Mesothelial cell of epicardium (in vitro differentiated cells): ENCODE measurements around the gene CDS1. TPM values are rescaled to one million over a fixed set of nuclear protein-coding genes. Genes with fewer than 3 reads are reported as not detected.

Source experiments
- DNase-seq, 2 experiments: peaks; one replicate each; pipeline ENCODE4 v3.0.0; 2021; ENCODE audit warnings: low spot score in 2 of 2; ENCODE audit not compliant: unreplicated experiment in 2 of 2
- H3K27ac Mint-ChIP-seq: 2 replicates; pipeline ENCODE4 v1.8.0; 2021; ENCODE audit warnings: mixed read lengths
- H3K27me3 Mint-ChIP-seq: 2 replicates; pipeline ENCODE4 v1.8.0; 2021; ENCODE audit warnings: low read depth, mixed read lengths
- H3K36me3 Mint-ChIP-seq: 2 replicates; pipeline ENCODE4 v1.8.0; 2021; ENCODE audit warnings: mixed read lengths
- H3K4me1 Mint-ChIP-seq: 2 replicates; pipeline ENCODE4 v1.8.0; 2021; ENCODE audit warnings: mixed read lengths
- H3K4me3 Mint-ChIP-seq: 2 replicates; pipeline ENCODE4 v1.8.0; 2021; ENCODE audit warnings: mild to moderate bottlenecking, moderate library complexity, mixed read lengths
- H3K9me3 Mint-ChIP-seq: 2 replicates; pipeline ENCODE4 v1.8.0; 2021; ENCODE audit warnings: mixed read lengths
- total RNA-seq: library from RNA; stranded (reverse); gene quantifications from 3 replicates; pipeline ENCODE4 v1.2.1, GENCODE V29; 2021
- TF ChIP-seq, protein P1 (sequence below): fragments of 200-600 bp; sonication (generic); IDR thresholded peaks from one replicate; pipeline ENCODE4 v1.5.0; 2021; ENCODE audit warnings: antibody characterized with exemption; ENCODE audit not compliant: unreplicated experiment

The CDS1 gene
- total RNA-seq, 1 donor from 2014 or later: 18.7 TPM

DNA sequence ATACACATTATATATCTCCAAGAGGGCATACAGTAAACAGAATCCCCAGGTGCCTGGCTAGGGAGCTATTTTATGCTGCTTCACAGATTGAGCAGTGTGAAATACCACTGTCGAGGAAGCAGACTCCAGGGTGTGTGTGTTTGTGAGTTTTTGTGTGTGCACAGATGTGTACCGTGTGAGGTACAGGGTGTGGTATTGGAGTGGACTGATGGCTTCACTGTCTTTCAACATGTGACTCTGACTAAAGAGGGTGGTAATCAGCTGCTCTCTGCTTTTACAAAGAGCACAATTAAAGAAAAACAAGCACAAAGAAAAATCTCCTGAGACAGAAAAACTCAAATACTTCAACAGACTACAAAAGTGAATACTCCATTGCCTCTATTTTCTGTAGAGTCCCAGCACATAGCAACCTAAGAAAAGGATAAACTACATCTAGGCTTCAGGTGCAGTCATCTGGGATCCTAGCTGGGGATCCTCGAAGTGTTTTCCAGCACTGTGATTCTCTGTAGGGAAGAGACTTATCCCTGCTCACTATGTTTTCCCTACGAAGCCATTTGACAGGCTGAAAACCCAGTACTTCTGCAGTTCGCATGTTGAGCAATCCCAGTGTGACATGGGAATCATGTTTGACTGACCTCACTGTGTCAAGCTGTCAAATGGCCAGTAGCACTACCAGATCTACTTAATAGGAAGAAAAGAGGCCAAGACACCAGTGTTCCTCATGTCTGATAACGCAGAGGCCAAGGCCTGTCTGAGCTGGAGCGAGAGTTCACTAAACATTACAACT, 100.3 kb downstream of the CDS1 start:
- TF ChIP-seq, protein P1, sequence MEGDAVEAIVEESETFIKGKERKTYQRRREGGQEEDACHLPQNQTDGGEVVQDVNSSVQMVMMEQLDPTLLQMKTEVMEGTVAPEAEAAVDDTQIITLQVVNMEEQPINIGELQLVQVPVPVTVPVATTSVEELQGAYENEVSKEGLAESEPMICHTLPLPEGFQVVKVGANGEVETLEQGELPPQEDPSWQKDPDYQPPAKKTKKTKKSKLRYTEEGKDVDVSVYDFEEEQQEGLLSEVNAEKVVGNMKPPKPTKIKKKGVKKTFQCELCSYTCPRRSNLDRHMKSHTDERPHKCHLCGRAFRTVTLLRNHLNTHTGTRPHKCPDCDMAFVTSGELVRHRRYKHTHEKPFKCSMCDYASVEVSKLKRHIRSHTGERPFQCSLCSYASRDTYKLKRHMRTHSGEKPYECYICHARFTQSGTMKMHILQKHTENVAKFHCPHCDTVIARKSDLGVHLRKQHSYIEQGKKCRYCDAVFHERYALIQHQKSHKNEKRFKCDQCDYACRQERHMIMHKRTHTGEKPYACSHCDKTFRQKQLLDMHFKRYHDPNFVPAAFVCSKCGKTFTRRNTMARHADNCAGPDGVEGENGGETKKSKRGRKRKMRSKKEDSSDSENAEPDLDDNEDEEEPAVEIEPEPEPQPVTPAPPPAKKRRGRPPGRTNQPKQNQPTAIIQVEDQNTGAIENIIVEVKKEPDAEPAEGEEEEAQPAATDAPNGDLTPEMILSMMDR: no peak
- Mint-ChIP-seq H3K4me1 (peaks cover 9% of the 10 kb centered on the region), H3K27me3 (no peaks in the 10 kb centered on the region), H3K27ac (no peak overlapping the region), H3K9me3 (no peaks in the 10 kb centered on the region), H3K36me3 (peaks cover 38% of the 10 kb centered on the region), H3K4me3 (no peak overlapping the region)
- no peak for DNase-seq

DNA sequence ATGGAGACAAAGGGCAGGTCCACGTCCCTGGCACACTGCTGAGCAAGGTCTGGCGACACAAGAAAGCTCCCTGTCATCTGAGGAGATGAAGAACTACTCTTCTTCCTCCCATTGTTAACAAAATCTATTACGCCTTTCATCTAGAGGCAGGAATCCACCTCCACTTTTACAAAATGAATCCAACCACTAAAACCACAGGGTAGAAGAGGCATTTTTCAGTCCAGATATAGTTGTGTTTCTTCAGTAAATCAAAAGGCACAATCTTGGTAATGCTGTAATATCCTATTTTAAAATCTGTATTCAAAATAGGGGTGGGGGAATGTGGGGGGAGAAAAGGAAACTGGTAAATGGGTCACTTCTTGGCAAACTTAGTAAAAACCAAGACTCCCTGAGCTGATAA, 101.4 kb downstream of the CDS1 start:
- H3K36me3 Mint-ChIP-seq: peaks cover 42% of the 10 kb centered on the region
- TF ChIP-seq, protein P1: no peak

DNA sequence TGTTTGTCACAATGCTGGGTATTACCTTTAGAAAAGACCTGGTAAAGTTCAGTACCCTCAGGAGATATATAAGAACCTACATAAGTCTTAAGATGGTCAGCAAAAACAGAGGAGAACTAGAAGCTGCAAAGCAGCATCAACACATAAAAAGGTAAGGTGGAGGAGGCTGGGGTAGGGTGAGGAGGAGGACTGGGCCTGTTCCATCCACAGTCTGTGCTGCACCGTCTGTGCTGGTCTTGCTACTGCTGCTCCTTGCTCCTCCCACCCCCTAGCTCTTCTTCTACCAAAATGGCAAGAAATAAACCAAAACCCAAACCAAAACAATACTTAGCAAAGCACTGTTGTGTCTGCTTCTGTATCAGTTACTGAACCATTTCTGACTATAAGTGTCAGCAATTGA, 102.2 kb downstream of the CDS1 start:
- no peak for DNase-seq
- Mint-ChIP-seq H3K27me3 (no peaks in the 10 kb centered on the region), H3K27ac (no peak overlapping the region), H3K9me3 (no peaks in the 10 kb centered on the region), H3K4me1 (peaks cover 9% of the 10 kb centered on the region), H3K36me3 (peaks cover 43% of the 10 kb centered on the region), H3K4me3 (no peak overlapping the region)
- TF ChIP-seq, protein P1: no peak

More for the DNA sequence above, 101.4 kb downstream of the CDS1 start:
- H3K27ac Mint-ChIP-seq: no peak overlapping the region
- no peaks in the 10 kb centered on the region for H3K9me3 Mint-ChIP-seq
- no peaks in the 10 kb centered on the region for H3K27me3 Mint-ChIP-seq
- H3K4me1 Mint-ChIP-seq: peaks cover 9% of the 10 kb centered on the region
- H3K4me3 Mint-ChIP-seq: no peak overlapping the region
- DNase-seq: no peak

DNA sequence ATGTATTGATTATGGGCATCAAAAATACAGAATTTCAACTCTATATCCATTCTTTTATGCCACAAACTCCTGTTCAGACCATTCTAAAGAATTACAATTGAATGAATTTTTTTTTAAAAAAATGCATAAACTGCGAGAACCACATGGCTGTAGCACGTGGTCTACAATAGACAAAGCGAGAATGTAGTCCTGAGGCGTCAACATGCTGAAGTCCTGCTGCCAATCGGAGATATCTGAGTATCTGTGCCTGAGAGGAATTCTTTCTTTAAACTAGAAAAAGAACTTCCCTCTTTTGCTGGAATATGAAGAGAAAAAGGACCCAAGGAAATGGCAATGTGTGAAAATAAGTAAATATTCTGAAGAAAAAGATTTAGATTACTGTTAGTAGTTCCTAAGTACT, 105.7 kb downstream of the CDS1 start:
- no peaks in the 10 kb centered on the region for H3K27me3 Mint-ChIP-seq
- H3K4me1 Mint-ChIP-seq: no peaks in the 10 kb centered on the region
- H3K36me3 Mint-ChIP-seq: peaks cover 42% of the 10 kb centered on the region
- no peak overlapping the region for H3K27ac Mint-ChIP-seq
- DNase-seq: no peak
- H3K9me3 Mint-ChIP-seq: no peaks in the 10 kb centered on the region
- no peak overlapping the region for H3K4me3 Mint-ChIP-seq
- TF ChIP-seq, protein P1: no peak

DNA sequence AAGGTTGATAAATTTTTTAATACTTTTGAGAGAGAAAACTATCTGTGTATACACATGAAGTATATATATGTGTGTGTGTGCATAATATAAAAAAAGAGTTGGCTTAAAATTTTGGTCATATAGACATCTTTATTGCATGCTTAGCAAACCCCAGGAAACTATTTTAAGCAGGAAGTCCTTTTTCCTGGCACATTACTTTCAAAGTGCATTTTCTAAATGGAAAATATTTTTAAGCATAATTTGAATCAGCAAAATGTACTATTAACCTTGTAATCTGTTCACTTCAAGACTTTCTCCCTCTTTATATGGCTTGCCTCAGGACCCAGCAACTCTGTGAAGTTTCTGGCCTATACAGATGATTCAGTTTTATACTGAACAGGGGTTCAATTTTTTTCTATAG, 106.3 kb downstream of the CDS1 start:
- Mint-ChIP-seq H3K27me3 (no peaks in the 10 kb centered on the region), H3K4me1 (no peaks in the 10 kb centered on the region), H3K27ac (no peak overlapping the region), H3K4me3 (no peak overlapping the region), H3K9me3 (no peaks in the 10 kb centered on the region), H3K36me3 (peaks cover 42% of the 10 kb centered on the region)
- TF ChIP-seq, protein P1: no peak
- no peak for DNase-seq
